Testis (tissue), 3 donors: ENCODE results near the gene GNAS. TPM values are rescaled to one million over a fixed set of nuclear protein-coding genes. Genes with fewer than 3 reads are reported as not detected.

Experiments
- DNase-seq: peaks from one replicate; pipeline ENCODE4 v3.0.0-alpha.2; 2019
- H3K27ac ChIP-seq, 2 donors: fragments of 200-600 bp; sonication (generic); one replicate each; pipeline ENCODE4 v1.5.1; 2019
- H3K27me3 ChIP-seq: fragments of 200-600 bp; sonication (generic); one replicate; pipeline ENCODE4 v1.5.1; 2019
- H3K36me3 ChIP-seq: fragments of 200-600 bp; sonication (generic); one replicate; pipeline ENCODE4 v1.5.1; 2017; ENCODE audit warnings: low read depth; ENCODE audit errors: missing control alignments
- H3K4me1 ChIP-seq: fragments of 200-600 bp; sonication (generic); one replicate; pipeline ENCODE4 v1.5.1; 2019
- H3K4me3 ChIP-seq, 2 donors: fragments of 200-600 bp; sonication (generic); one replicate each; pipeline ENCODE4 v1.5.1; 2017 to 2019
- H3K9me3 ChIP-seq: fragments of 200-600 bp; sonication (generic); one replicate; pipeline ENCODE4 v1.5.1; 2017
- CTCF ChIP-seq, 3 experiments: fragments of 450-650 bp in 2 of 3; fragments of 200-600 bp in 1 of 3; sonication (generic) in 1 of 3; IDR thresholded peaks; one replicate each; pipeline ENCODE4 v1.5.1; 2016 to 2019; ENCODE audit warnings: antibody characterized with exemption in 3 of 3, mild to moderate bottlenecking in 2 of 3, moderate library complexity in 1 of 3
- POLR2A ChIP-seq: fragments of 450-650 bp; IDR thresholded peaks from one replicate; pipeline ENCODE4 v1.6.1; 2017; ENCODE audit warnings: antibody characterized with exemption, mild to moderate bottlenecking, moderate library complexity
- WGBS, 2 donors: methylation state at CpG; one replicate each; pipeline ENCODE4 v1.1.5; 2018; 5-methylcytosine and 5-hydroxymethylcytosine counted together
- intact Hi-C: fragments of 100-400 bp; cut with DNase I; formaldehyde crosslinking; loops from one replicate; pipeline ENCODE4 v1.15.1; 2023; ENCODE audit warnings: low total_unique reads
- polyA plus RNA-seq: library from polyadenylated mRNA; stranded (reverse); fragments of 350-450 nt; fragmentation: Illumina TruSeq; extraction: RNeasy Lipid Tissue Mini Kit (QIAGEN cat#74804); gene quantifications from one replicate; pipeline ENCODE4 v1.2.3, GENCODE V29; 2014; ENCODE audit warnings: low read depth, low replicate concordance; ENCODE audit not compliant: insufficient read depth
- total RNA-seq, 2 donors: library from RNA; depleted of rRNA; stranded (reverse); fragments of >200 nt; gene quantifications; one replicate each; pipeline ENCODE4 v1.2.3, GENCODE V29; 2016

The GNAS gene
- total and polyA plus RNA-seq, 3 donors from 2014 or later, result 716 to 885 (median 880) TPM

DNA sequence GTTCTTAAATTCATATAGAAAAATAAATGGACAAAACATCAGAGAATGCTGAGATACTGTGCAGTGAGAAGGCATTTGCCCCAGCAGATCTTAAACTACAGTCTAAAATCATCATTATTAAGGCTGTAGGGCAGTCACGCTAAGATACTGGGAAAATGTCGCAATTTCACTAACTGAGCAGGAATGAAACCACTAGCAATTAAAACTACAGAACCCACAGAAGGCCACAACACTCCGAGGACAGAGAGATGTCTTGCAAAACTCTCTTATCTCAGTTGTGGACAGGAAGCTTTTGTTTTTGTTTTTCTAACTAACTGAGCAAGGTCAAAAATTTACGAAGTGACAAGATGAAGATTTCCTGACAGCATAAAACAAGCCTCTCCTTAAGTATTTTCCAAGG lies 20.1 kb upstream of the GNAS start:
- no peaks in the 10 kb centered on the region for H3K9me3 ChIP-seq
- H3K4me1 ChIP-seq, result no peaks in the 10 kb centered on the region
- 54 to 67% methylated on average over 4 of the region's 4 CpGs for WGBS, 2 donors
- no peaks in the 10 kb centered on the region for H3K36me3 ChIP-seq
- no peaks in the 10 kb centered on the region for H3K27me3 ChIP-seq
- intact Hi-C loops, result no loop called here
- H3K4me3 ChIP-seq, result no peak overlapping the region
- DNase-seq, result no peak
- TF ChIP-seq POLR2A, result no peak
- H3K27ac ChIP-seq, result no peak overlapping the region

DNA sequence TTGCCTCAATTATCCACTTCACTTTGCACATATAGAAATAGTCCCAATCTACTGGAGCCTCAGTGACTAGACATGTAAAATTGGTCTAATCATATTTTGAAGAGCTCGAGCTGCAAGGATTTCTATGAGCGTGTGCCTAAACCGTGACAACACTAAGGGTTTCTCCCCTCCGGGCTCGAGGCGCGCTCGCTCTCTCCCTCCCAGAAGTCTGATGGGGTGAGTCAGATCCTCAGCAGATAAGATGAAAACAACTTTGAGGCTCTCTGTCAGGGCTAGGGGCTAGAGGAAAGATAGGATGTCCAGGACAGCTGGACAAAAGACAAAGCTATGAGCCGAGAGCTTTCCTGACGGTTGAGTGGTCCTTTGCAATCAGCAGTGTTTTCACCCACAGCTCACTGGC lies 18.6 kb upstream of the GNAS start:
- TF ChIP-seq CTCF (IDR thresholded peaks at IDR 0.05) (no peak), POLR2A (no peak)
- H3K4me1 ChIP-seq, result no peaks in the 10 kb centered on the region
- intact Hi-C loops, result no loop called here
- H3K27ac ChIP-seq, result no peak overlapping the region
- DNase-seq, result no peak
- 90 to 97% methylated on average over 9 to 10 of the region's 10 CpGs for WGBS, 2 donors
- H3K4me3 ChIP-seq, result no peak overlapping the region
- H3K9me3 ChIP-seq, result no peaks in the 10 kb centered on the region
- no peaks in the 10 kb centered on the region for H3K36me3 ChIP-seq
- no peaks in the 10 kb centered on the region for H3K27me3 ChIP-seq

- H3K27me3 ChIP-seq, result no peaks in the 10 kb centered on the region
- no peak for DNase-seq
- no peaks in the 10 kb centered on the region for H3K36me3 ChIP-seq
- 90 to 92% methylated on average over 2 of the region's 2 CpGs for whole genome bisulfite sequencing, 2 donors
- H3K9me3 ChIP-seq, result no peaks in the 10 kb centered on the region
- peaks cover 9% of the 10 kb centered on the region for H3K4me1 ChIP-seq
- H3K4me3 ChIP-seq, result no peak overlapping the region
- TF ChIP-seq POLR2A (no peak), CTCF (IDR thresholded peaks at IDR 0.05) (no peak)
- intact Hi-C loops, result no loop called here
- no peak overlapping the region for H3K27ac ChIP-seq
Measured at GRCh38 chr20:58835231-58835630, 17.3 kb upstream of the GNAS start.

- no peaks in the 10 kb centered on the region for H3K27me3 ChIP-seq
- no peak for DNase-seq
Measured at GRCh38 chr20:58836616-58837204, 15.8 kb upstream of the GNAS start.

GRCh38 chr20:58837717-58838116 lies 14.8 kb upstream of the GNAS start:
- Histone ChIP-seq H3K36me3 (no peaks in the 10 kb centered on the region), H3K4me3 (no peak overlapping the region), H3K4me1 (peaks cover 9% of the 10 kb centered on the region), H3K9me3 (no peaks in the 10 kb centered on the region), H3K27ac (no peak overlapping the region), H3K27me3 (no peaks in the 10 kb centered on the region)
- WGBS, 2 donors, result 78 to 83% methylated on average over 1 of the region's 1 CpG
- intact Hi-C loops, result no loop called here
- TF ChIP-seq CTCF (IDR thresholded peaks at IDR 0.05) (no peak), POLR2A (no peak)
- DNase-seq, result no peak

More at GRCh38 chr20:58836616-58837204, 15.8 kb upstream of the GNAS start:
- intact Hi-C loops, result no loop called here
- 88 to 89% methylated on average over 10 of the region's 10 CpGs for WGBS, 2 donors
- Histone ChIP-seq H3K9me3 (no peaks in the 10 kb centered on the region), H3K36me3 (no peaks in the 10 kb centered on the region), H3K4me1 (peaks cover 9% of the 10 kb centered on the region), H3K4me3 (no peak overlapping the region), H3K27ac (no peak overlapping the region)
- TF ChIP-seq CTCF (IDR thresholded peaks at IDR 0.05) (no peak), POLR2A (no peak)
